ENCODE data around the gene NCDN. TPM values are rescaled to one million over a fixed set of nuclear protein-coding genes. Genes with fewer than 3 reads are reported as not detected.

Gene NCDN
- total and polyA plus RNA-seq, 4 experiments from 2014 or later: 13.4 to 32.2 (median 24.1) TPM

GRCh38 chr1:35568975-35569395 is 11.4 kb downstream of the NCDN start:
- Histone ChIP-seq H3K27me3 (ENCODE audit: insufficient read depth, low read length) (no peaks in the 10 kb centered on the region), H3K36me3 (ENCODE audit: insufficient read depth, low read length) (peaks cover under 1% of the 10 kb centered on the region), H3K4me1 (ENCODE audit: insufficient read depth, low read length) (peaks cover 6% of the 10 kb centered on the region), H3K9me3 (ENCODE audit: control insufficient read depth in 1 of 2, low read length in 2 of 2) (no peaks in the 10 kb centered on the region), H3K27ac (ENCODE audit: low read depth, low read length) (no peak overlapping the region), H3K4me3 (ENCODE audit: low read length in 2 of 2) (no peak overlapping the region)
- Mint-ChIP-seq H3K4me1 (peaks cover 8 to 24% (median 16%) of the 10 kb centered on the region in 4 donors), H3K9me3 (peaks cover 0 to 2% (median 0%) of the 10 kb centered on the region in 8 donors), H3K27ac (peak overlapping the region in 1 of 7 donors; percentile 10), H3K27me3 (no peaks in the 10 kb centered on the region), H3K4me3 (no peak overlapping the region), H3K36me3 (peaks cover 5 to 11% of the 10 kb centered on the region in 2 donors)
- DNase-seq: peak in 4 of 5 donors; percentile 57 to 68 (median 62)
- CTCF ChIA-PET (ENCODE audit: partially characterized antibody): interaction anchor here (0.6 to 5.9 kb wide), 41 partner anchors 8 to 241 kb away, joined by 3 to 274 read pairs (median 4); partner anchors contain the start of genes C1orf216, CLSPN, KIAA0319L and NCDN
- POLR2A ChIA-PET (ENCODE audit: partially characterized antibody): interaction anchor here (0.8 to 2.1 kb wide), 10 partner anchors 9 to 201 kb away, joined by 3 to 14 read pairs (median 4); partner anchors contain the start of genes CLSPN, KIAA0319L and NCDN
- intact Hi-C loops (cut with micrococcal nuclease): loop anchor here (1.0 to 10.0 kb wide), 6 partner anchors 31 to 205 kb away; partner anchors contain the start of gene PSMB2

GRCh38 chr1:35569936-35570335 is 12.3 kb downstream of the NCDN start:
- H3K4me1 Mint-ChIP-seq: peaks cover 4 to 16% (median 9%) of the 10 kb centered on the region in 4 donors
- ChIA-PET CTCF (ENCODE audit: partially characterized antibody) (interaction anchor here (1.5 to 4.1 kb wide), 4 partner anchors 118 to 160 kb away, joined by 4 to 50 read pairs (median 32); no protein-coding TSS in a partner anchor), POLR2A (ENCODE audit: partially characterized antibody) (interaction anchor here (0.7 to 0.9 kb wide), 2 partner anchors 200 to 202 kb away, joined by 3 to 4 read pairs; partner anchors contain the start of gene CLSPN)
- no peak overlapping the region for H3K4me3 Mint-ChIP-seq
- DNase-seq: no peak
- no peak overlapping the region for H3K27ac ChIP-seq (ENCODE audit: low read depth, low read length)
- no peaks in the 10 kb centered on the region for H3K36me3 ChIP-seq (ENCODE audit: insufficient read depth, low read length)
- peak overlapping the region in 1 of 7 donors; percentile 12 for H3K27ac Mint-ChIP-seq
- H3K27me3 Mint-ChIP-seq: peaks cover 0 to 1% of the 10 kb centered on the region in 2 donors
- intact Hi-C loops (cut with micrococcal nuclease): loop anchor here (1.0 to 10.0 kb wide), 6 partner anchors 30 to 204 kb away; partner anchors contain the start of gene PSMB2
- no peaks in the 10 kb centered on the region for H3K9me3 ChIP-seq (ENCODE audit: control insufficient read depth in 1 of 2, low read length in 2 of 2)
- H3K36me3 Mint-ChIP-seq: peaks cover 0 to 3% of the 10 kb centered on the region in 2 donors
- H3K4me1 ChIP-seq (ENCODE audit: insufficient read depth, low read length): peaks cover 6% of the 10 kb centered on the region
- peaks cover 0 to 2% (median 0%) of the 10 kb centered on the region in 8 donors for H3K9me3 Mint-ChIP-seq
- no peaks in the 10 kb centered on the region for H3K27me3 ChIP-seq (ENCODE audit: insufficient read depth, low read length)
- H3K4me3 ChIP-seq (ENCODE audit: low read length in 2 of 2): no peak overlapping the region

- peak overlapping the region in 3 of 7 donors; percentile 2 to 18 (median 12) for H3K27ac Mint-ChIP-seq
- POLR2A ChIA-PET (ENCODE audit: partially characterized antibody): interaction anchor here (0.7 to 1.4 kb wide), 3 partner anchors 145 to 201 kb away, joined by 3 to 4 read pairs (median 4); partner anchors contain the start of gene CLSPN
- no peak overlapping the region for H3K4me3 ChIP-seq (ENCODE audit: low read length in 2 of 2)
- CTCF ChIA-PET (ENCODE audit: partially characterized antibody): interaction anchor here (1.0 to 4.1 kb wide), 7 partner anchors 10 to 205 kb away, joined by 3 to 50 read pairs (median 8); no protein-coding TSS in a partner anchor
- no peak overlapping the region for H3K27ac ChIP-seq (ENCODE audit: low read depth, low read length)
- no peak for DNase-seq
- no peaks in the 10 kb centered on the region for H3K36me3 ChIP-seq (ENCODE audit: insufficient read depth, low read length)
- intact Hi-C loops (cut with micrococcal nuclease): no loop called here
- no peak overlapping the region for H3K4me3 Mint-ChIP-seq
- H3K27me3 ChIP-seq (ENCODE audit: insufficient read depth, low read length): no peaks in the 10 kb centered on the region
- H3K9me3 ChIP-seq (ENCODE audit: control insufficient read depth in 1 of 2, low read length in 2 of 2): no peaks in the 10 kb centered on the region
- peaks cover 4 to 22% (median 13%) of the 10 kb centered on the region in 4 donors for H3K4me1 Mint-ChIP-seq
- H3K27me3 Mint-ChIP-seq: peaks cover 0 to 1% of the 10 kb centered on the region in 2 donors
- H3K4me1 ChIP-seq (ENCODE audit: insufficient read depth, low read length): peaks cover 6% of the 10 kb centered on the region
- H3K36me3 Mint-ChIP-seq: peaks cover 0 to 3% of the 10 kb centered on the region in 2 donors
- H3K9me3 Mint-ChIP-seq: peaks cover 0 to 2% (median 0%) of the 10 kb centered on the region in 8 donors
These were observed 13.1 kb downstream of the NCDN start for GRCh38 chr1:35570589-35571137.

GRCh38 chr1:35571263-35571662 is 13.7 kb downstream of the NCDN start:
- Mint-ChIP-seq H3K27ac (no peak overlapping the region), H3K27me3 (peaks cover 0 to 1% of the 10 kb centered on the region in 2 donors), H3K4me1 (peaks cover 4 to 28% (median 17%) of the 10 kb centered on the region in 4 donors), H3K4me3 (peak overlapping the region in 2 of 8 donors; percentile 38 to 42), H3K36me3 (peaks cover 0 to 3% of the 10 kb centered on the region in 2 donors), H3K9me3 (peaks cover 0 to 2% (median 0%) of the 10 kb centered on the region in 8 donors)
- intact Hi-C loops (cut with micrococcal nuclease): no loop called here
- POLR2A ChIA-PET (ENCODE audit: partially characterized antibody): interaction anchor here (1.4 kb wide), 1 partner anchor 144 kb away, joined by 4 read pairs; no protein-coding TSS in a partner anchor
- CTCF ChIA-PET (ENCODE audit: partially characterized antibody): interaction anchor here (0.7 to 4.1 kb wide), 9 partner anchors 10 to 204 kb away, joined by 3 to 50 read pairs (median 6); no protein-coding TSS in a partner anchor
- Histone ChIP-seq H3K4me1 (ENCODE audit: insufficient read depth, low read length) (peaks cover 11% of the 10 kb centered on the region), H3K4me3 (ENCODE audit: low read length in 2 of 2) (no peak overlapping the region), H3K36me3 (ENCODE audit: insufficient read depth, low read length) (no peaks in the 10 kb centered on the region), H3K27me3 (ENCODE audit: insufficient read depth, low read length) (no peaks in the 10 kb centered on the region), H3K27ac (ENCODE audit: low read depth, low read length) (no peak overlapping the region), H3K9me3 (ENCODE audit: control insufficient read depth in 1 of 2, low read length in 2 of 2) (no peaks in the 10 kb centered on the region)
- DNase-seq: no peak

GRCh38 chr1:35572296-35572695 is 14.7 kb downstream of the NCDN start:
- CTCF ChIA-PET (ENCODE audit: partially characterized antibody): interaction anchor here (0.7 to 4.1 kb wide), 7 partner anchors 118 to 200 kb away, joined by 3 to 50 read pairs (median 6); no protein-coding TSS in a partner anchor

GRCh38 chr1:35573198-35574124 is 15.9 kb downstream of the NCDN start, which contains the start of gene TFAP2E:
TFAP2E (plus strand) TSS chr1:35573314; CDS start chr1:35573578, 264 bp downstream.
- intact Hi-C loops (cut with micrococcal nuclease): no loop called here
- Mint-ChIP-seq H3K4me3 (peak within 1 kb of the TSS in 5 of 8 donors; percentile 8 to 72 (median 47)), H3K36me3 (no peaks in the 10 kb centered on the region), H3K9me3 (peaks cover 0 to 2% (median 0%) of the 10 kb centered on the region in 8 donors), H3K4me1 (peaks cover 13 to 43% (median 26%) of the 10 kb centered on the region in 4 donors), H3K27me3 (peaks cover 1 to 2% of the 10 kb centered on the region in 2 donors), H3K27ac (peak within 1 kb of the TSS in 1 of 7 donors; percentile 6)
- ChIA-PET POLR2A (ENCODE audit: partially characterized antibody) (interaction anchor here (0.9 to 2.4 kb wide), 6 partner anchors 9 to 196 kb away, joined by 3 to 9 read pairs (median 3); partner anchors contain the start of genes CLSPN, KIAA0319L and NCDN), CTCF (ENCODE audit: partially characterized antibody) (interaction anchor here (0.7 to 4.1 kb wide), 6 partner anchors 8 to 202 kb away, joined by 3 to 50 read pairs (median 14); no protein-coding TSS in a partner anchor)
- no peaks in the 10 kb centered on the region for H3K27me3 ChIP-seq (ENCODE audit: insufficient read depth, low read length)
- no peak for DNase-seq
- H3K36me3 ChIP-seq (ENCODE audit: insufficient read depth, low read length): no peaks in the 10 kb centered on the region
- H3K9me3 ChIP-seq (ENCODE audit: control insufficient read depth in 1 of 2, low read length in 2 of 2): no peaks in the 10 kb centered on the region
- no peak within 1 kb of the TSS for H3K4me3 ChIP-seq (ENCODE audit: low read length in 2 of 2)
- no peak within 1 kb of the TSS for H3K27ac ChIP-seq (ENCODE audit: low read depth, low read length)
- H3K4me1 ChIP-seq (ENCODE audit: insufficient read depth, low read length): peaks cover 27% of the 10 kb centered on the region

More at GRCh38 chr1:35572296-35572695, 14.7 kb downstream of the NCDN start:
- intact Hi-C loops (cut with micrococcal nuclease): no loop called here
- Mint-ChIP-seq H3K36me3 (no peaks in the 10 kb centered on the region), H3K4me3 (no peak overlapping the region), H3K9me3 (peaks cover 0 to 2% (median 0%) of the 10 kb centered on the region in 8 donors), H3K4me1 (peaks cover 7 to 33% (median 20%) of the 10 kb centered on the region in 4 donors), H3K27me3 (peaks cover 0 to 1% of the 10 kb centered on the region in 2 donors), H3K27ac (no peak overlapping the region)
- H3K27me3 ChIP-seq (ENCODE audit: insufficient read depth, low read length): no peaks in the 10 kb centered on the region
- H3K27ac ChIP-seq (ENCODE audit: low read depth, low read length): no peak overlapping the region
- H3K4me3 ChIP-seq (ENCODE audit: low read length in 2 of 2): no peak overlapping the region
- POLR2A ChIA-PET (ENCODE audit: partially characterized antibody): interaction anchor here (1.2 to 2.4 kb wide), 3 partner anchors 15 to 197 kb away, joined by 3 to 9 read pairs (median 5); partner anchors contain the start of genes CLSPN, KIAA0319L and NCDN
- peaks cover 20% of the 10 kb centered on the region for H3K4me1 ChIP-seq (ENCODE audit: insufficient read depth, low read length)
- H3K9me3 ChIP-seq (ENCODE audit: control insufficient read depth in 1 of 2, low read length in 2 of 2): no peaks in the 10 kb centered on the region
- no peaks in the 10 kb centered on the region for H3K36me3 ChIP-seq (ENCODE audit: insufficient read depth, low read length)
- DNase-seq: no peak

Data from CD4-positive, alpha-beta memory T cell (primary cell).